Uterus (tissue), 2 donors: ENCODE results near the gene B3GALT5.

Experiments used
- CTCF ChIP-seq, 4 experiments: fragments of 200-600 bp in 2 of 4; fragments of 450-650 bp in 2 of 4; sonication (generic) in 2 of 4; IDR thresholded peaks; one replicate each; pipeline ENCODE4 v1.5.1; 2016 to 2019; ENCODE audit warnings: antibody characterized with exemption in 4 of 4, mild to moderate bottlenecking in 2 of 4, moderate library complexity in 1 of 4
- POLR2A ChIP-seq, 2 donors: fragments of 450-650 bp; IDR thresholded peaks; one replicate each; pipeline ENCODE4 v1.6.1; 2016; ENCODE audit warnings: antibody characterized with exemption in 2 of 2, mild to moderate bottlenecking in 1 of 2, moderate library complexity in 1 of 2

GRCh38 chr21:39680216-39680615 lies 67.5 kb downstream of the B3GALT5 start:
- TF ChIP-seq CTCF (IDR thresholded peaks at IDR 0.05) (no peak), POLR2A (IDR thresholded peaks at IDR 0.05) (no peak)
